Kidney (tissue), 14 donors: ENCODE results near the gene BRINP1. TPM values are rescaled to one million over a fixed set of nuclear protein-coding genes. Genes with fewer than 3 reads are reported as not detected.
A peak's percentile ranks its signal among the peaks of the same experiment; 100 is the strongest.

Experiments used
- DNase-seq, 5 donors: peaks; one replicate each; pipeline ENCODE4 v3.0.0-alpha.2; 2013 to 2020
- FAIRE-seq: peaks from 2 replicates; lab custom pipeline; 2012; peaks lifted over from hg19 to GRCh38; lab: Jason Lieb, UNC
- H3K27ac ChIP-seq, 2 donors: one replicate each; pipeline ENCODE4 v1.7.0; 2013; ENCODE audit warnings: low read depth in 2 of 2, low read length in 2 of 2, inconsistent platforms in 1 of 2
- H3K27me3 ChIP-seq: one replicate; pipeline ENCODE4 v1.7.1; 2013; ENCODE audit warnings: low read length, inconsistent platforms; ENCODE audit not compliant: control insufficient read depth, insufficient read depth
- H3K36me3 ChIP-seq, 3 donors: one replicate each; pipeline versions ENCODE4 v1.7.0 to v1.7.1; 2013; ENCODE audit warnings: low read length in 3 of 3, control low read depth in 1 of 3, inconsistent platforms in 1 of 3; ENCODE audit not compliant: insufficient read depth in 3 of 3, control insufficient read depth in 2 of 3
- H3K4me1 ChIP-seq, 3 donors: one replicate each; pipeline versions ENCODE4 v1.7.0 to v1.7.1; 2013; ENCODE audit warnings: low read length in 3 of 3, inconsistent platforms in 1 of 3, low read depth in 1 of 3; ENCODE audit not compliant: control insufficient read depth in 2 of 3, insufficient read depth in 2 of 3
- H3K4me3 ChIP-seq, 3 donors: one replicate each; pipeline versions ENCODE4 v1.7.0 to v1.8.1; 2013; ENCODE audit warnings: low read length in 3 of 3, control low read depth in 1 of 3, inconsistent platforms in 1 of 3
- H3K9ac ChIP-seq, 3 donors: one replicate each; pipeline versions ENCODE4 v1.7.0 to v1.7.1; 2013; ENCODE audit warnings: low read length in 3 of 3, control low read depth in 1 of 3, inconsistent platforms in 1 of 3
- H3K9me3 ChIP-seq, 3 donors: one replicate each; pipeline versions ENCODE4 v1.7.0 to v1.7.1; 2013; ENCODE audit warnings: low read length in 3 of 3, control low read depth in 1 of 3, inconsistent platforms in 1 of 3; ENCODE audit not compliant: control insufficient read depth in 2 of 3, insufficient read depth in 1 of 3
- intact Hi-C: fragments of 100-400 bp; cut with DNase I; formaldehyde crosslinking; loops from one replicate; pipeline ENCODE4 v1.11.1; 2022
- polyA plus RNA-seq: library from polyadenylated mRNA; stranded (reverse); fragments of 350-450 nt; fragmentation: Illumina TruSeq; extraction: RNeasy Lipid Tissue Mini Kit (QIAGEN cat#74804); gene quantifications from one replicate; pipeline ENCODE4 v1.2.3, GENCODE V29; 2014; ENCODE audit warnings: low read depth, low replicate concordance; ENCODE audit not compliant: insufficient read depth
- total RNA-seq: library from RNA; stranded (reverse); fragmentation: NEBNext Ultra II Directional; extraction: Animal tissue kit (Norgen Biotek cat#: 25700); gene quantifications from one replicate; pipeline ENCODE4 v1.2.1, GENCODE V29; 2021
- TF ChIP-seq, protein P1 (sequence below): IDR thresholded peaks from 3 replicates; pipeline ENCODE4 v1.5.1; 2012; ENCODE audit warnings: mild to moderate bottlenecking, moderate library complexity, borderline replicate concordance; ENCODE audit not compliant: insufficient read depth; ENCODE audit errors: extremely low read depth
- donor health status: control.
- donor health status: control.
- donor health status: control.
- donor health status: control.
- donor health status: control.
- donor health status: DM: yes; HTN: yes; CAD: no.
- donor health status: Normal renal cell carcinoma (clear cell type).

The BRINP1 gene
- total and polyA plus RNA-seq, 2 donors from 2014 or later = 0.84 to 1.4 TPM

DNA sequence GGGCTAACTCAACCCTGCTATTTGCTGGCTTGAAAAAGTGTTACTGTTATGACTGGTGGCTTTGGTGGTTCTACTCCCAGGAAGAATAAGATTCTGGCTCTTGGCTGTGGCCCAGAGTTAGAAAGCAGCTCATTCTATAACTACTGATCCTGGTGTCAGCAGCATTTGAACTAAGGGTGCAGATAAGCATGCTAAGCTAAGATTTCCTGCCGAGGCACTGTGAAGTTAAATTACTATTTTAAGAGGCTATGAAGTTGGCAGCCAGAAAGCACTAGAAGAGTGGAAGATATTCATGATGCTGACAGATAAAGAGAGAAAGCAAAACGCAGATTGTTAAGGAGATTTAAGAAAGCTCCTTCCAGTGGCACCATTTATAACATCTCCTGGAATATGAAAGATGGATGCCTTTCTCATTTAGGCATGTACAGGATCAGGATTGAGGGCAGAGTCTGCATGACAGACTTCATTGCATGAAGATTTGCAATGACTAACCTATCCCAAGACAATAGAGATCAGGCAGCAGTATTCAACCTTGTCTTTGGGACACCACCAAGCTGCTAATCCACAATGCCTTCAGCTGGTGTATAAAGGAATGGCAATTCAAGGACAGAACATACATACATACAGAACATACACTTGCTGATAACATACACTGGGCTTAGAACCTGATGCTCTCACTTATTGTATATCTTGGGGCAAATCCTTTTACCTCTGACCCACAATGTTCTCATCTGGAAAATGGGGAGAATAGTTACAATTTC is 11.7 kb downstream of the BRINP1 start:
- Histone ChIP-seq H3K4me1 (no peaks in the 10 kb centered on the region), H3K9me3 (no peaks in the 10 kb centered on the region), H3K9ac (no peak overlapping the region), H3K27me3 (no peaks in the 10 kb centered on the region), H3K4me3 (no peak overlapping the region), H3K27ac (no peak overlapping the region), H3K36me3 (no peaks in the 10 kb centered on the region)
- FAIRE-seq (no peak), DNase-seq (no peak)
- TF ChIP-seq, protein P1, sequence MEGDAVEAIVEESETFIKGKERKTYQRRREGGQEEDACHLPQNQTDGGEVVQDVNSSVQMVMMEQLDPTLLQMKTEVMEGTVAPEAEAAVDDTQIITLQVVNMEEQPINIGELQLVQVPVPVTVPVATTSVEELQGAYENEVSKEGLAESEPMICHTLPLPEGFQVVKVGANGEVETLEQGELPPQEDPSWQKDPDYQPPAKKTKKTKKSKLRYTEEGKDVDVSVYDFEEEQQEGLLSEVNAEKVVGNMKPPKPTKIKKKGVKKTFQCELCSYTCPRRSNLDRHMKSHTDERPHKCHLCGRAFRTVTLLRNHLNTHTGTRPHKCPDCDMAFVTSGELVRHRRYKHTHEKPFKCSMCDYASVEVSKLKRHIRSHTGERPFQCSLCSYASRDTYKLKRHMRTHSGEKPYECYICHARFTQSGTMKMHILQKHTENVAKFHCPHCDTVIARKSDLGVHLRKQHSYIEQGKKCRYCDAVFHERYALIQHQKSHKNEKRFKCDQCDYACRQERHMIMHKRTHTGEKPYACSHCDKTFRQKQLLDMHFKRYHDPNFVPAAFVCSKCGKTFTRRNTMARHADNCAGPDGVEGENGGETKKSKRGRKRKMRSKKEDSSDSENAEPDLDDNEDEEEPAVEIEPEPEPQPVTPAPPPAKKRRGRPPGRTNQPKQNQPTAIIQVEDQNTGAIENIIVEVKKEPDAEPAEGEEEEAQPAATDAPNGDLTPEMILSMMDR = no peak
- intact Hi-C loops = no loop called here

DNA sequence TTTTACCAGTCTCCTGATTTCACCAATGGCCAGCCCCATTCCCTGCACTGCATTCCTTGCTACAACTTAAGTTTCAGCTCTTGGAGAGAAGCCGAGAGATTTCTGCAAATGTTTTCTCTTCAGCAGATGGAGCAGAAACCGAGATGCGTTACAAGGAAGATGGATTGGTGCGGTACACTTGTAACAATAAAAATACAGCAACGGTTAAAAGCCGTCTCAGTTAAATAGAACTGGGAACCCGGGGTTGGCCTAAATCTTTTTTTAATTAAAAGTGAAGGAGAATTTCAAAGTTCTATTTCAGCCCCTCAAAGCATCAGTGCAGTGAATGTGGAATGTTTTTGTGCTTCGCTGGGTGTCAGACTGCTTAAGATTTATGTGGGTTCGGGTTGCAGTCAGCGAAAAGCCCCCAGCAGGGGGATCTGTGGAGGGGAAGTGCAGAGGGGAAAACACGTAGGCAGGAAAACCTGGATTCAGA is 19.8 kb downstream of the BRINP1 start:
- no peaks in the 10 kb centered on the region for H3K4me1 ChIP-seq
- intact Hi-C loops = no loop called here
- H3K27ac ChIP-seq = no peak overlapping the region
- no peaks in the 10 kb centered on the region for H3K9me3 ChIP-seq
- no peak overlapping the region for H3K4me3 ChIP-seq
- peak in 4 of 5 donors; percentile 86 to 93 (median 89) for DNase-seq
- no peaks in the 10 kb centered on the region for H3K36me3 ChIP-seq
- FAIRE-seq = no peak
- TF ChIP-seq, protein P1 = no peak
- no peaks in the 10 kb centered on the region for H3K27me3 ChIP-seq
- no peak overlapping the region for H3K9ac ChIP-seq

DNA sequence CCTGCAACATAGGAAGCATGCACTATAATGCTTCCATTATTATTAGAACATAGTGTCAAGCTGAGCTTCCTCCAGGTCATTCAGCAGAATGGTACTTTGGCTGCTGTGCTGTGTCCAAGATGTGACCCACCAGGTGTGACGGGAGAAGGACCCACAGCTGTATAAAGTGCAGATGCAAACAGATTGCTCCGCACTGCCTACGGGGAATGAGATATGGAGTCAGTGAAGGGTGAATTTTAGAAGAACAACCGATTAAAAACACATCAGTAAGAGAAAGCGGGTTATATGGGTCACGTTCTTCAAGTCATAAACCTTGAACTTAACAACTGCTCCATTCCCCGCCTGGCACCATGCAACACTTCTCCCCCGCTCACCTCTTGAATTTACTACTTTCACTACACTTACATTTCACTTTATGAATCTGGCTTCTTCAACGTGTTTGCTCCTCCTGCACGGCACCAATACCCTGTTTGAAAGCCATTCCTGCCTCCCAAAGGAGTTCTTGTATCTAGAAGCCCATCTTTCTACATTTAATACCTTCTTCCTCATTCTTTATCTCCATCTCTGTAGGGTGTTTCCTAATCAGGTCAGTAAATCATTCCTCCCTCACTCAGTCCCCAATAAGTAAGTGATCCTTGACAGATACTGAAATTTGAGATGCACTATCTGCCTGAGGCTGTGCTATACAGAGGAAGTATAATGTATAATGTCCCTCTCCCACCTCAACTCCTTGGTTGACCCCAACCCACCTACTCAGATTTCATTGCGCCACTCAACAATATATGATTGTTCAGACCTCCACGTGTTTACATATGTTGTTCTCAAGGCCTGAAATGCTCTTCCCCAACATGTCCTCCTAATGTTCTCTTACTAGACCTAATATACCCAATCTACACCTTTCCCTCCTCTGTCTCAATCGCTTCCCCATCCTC is 25.9 kb downstream of the BRINP1 start:
- DNase-seq (peak in 4 of 5 donors; percentile 64 to 90 (median 74)), FAIRE-seq (no peak)
- H3K4me1 ChIP-seq = no peaks in the 10 kb centered on the region
- no peaks in the 10 kb centered on the region for H3K36me3 ChIP-seq
- TF ChIP-seq, protein P1 = no peak
- H3K4me3 ChIP-seq = no peak overlapping the region
- H3K27ac ChIP-seq = no peak overlapping the region
- H3K9ac ChIP-seq = no peak overlapping the region
- no peaks in the 10 kb centered on the region for H3K9me3 ChIP-seq
- intact Hi-C loops = no loop called here
- no peaks in the 10 kb centered on the region for H3K27me3 ChIP-seq
